GM18868 (cell line): ENCODE measurements around the gene KNDC1.
A peak's percentile ranks its signal among the peaks of the same experiment; 100 is the strongest.
"Not testable (repeated sequence)": the region's sequence is repeated elsewhere in the genome, so short reads cannot be mapped to it uniquely, and the experiment has no call there.

Experiments used
- ATAC-seq: cut with Tn5 transposase; IDR thresholded peaks from one replicate; pipeline ENCODE4 v1.9.1; 2021; ENCODE audit warnings: mild to moderate bottlenecking, moderate library complexity; ENCODE audit not compliant: unreplicated experiment

KNDC1 gene

GRCh38 chr10:133253361-133253955 lies 93.4 kb downstream of the KNDC1 start:
- ATAC-seq, result no peak

GRCh38 chr10:133254421-133255120 lies 94.6 kb downstream of the KNDC1 start:
- no peak for ATAC-seq

GRCh38 chr10:133255323-133255722 lies 95.3 kb downstream of the KNDC1 start:
- ATAC-seq, result no peak

- no peak for ATAC-seq
These were observed 97.6 kb downstream of the KNDC1 start for GRCh38 chr10:133257489-133258065.

- no peak for ATAC-seq
These were observed 98.2 kb downstream of the KNDC1 start for GRCh38 chr10:133258066-133258817.

GRCh38 chr10:133258818-133259601 lies 99.0 kb downstream of the KNDC1 start:
- no peak for ATAC-seq

- ATAC-seq, result no peak
These were observed 99.6 kb downstream of the KNDC1 start for GRCh38 chr10:133259602-133259989.

GRCh38 chr10:133260895-133261725 lies 101.1 kb downstream of the KNDC1 start:
- ATAC-seq, result peak; percentile 62

GRCh38 chr10:133261726-133262325 lies 101.8 kb downstream of the KNDC1 start:
- ATAC-seq, result peak; percentile 49

GRCh38 chr10:133262696-133263095 lies 102.7 kb downstream of the KNDC1 start:
- ATAC-seq, result no peak

- ATAC-seq, result no peak
These were observed 103.7 kb downstream of the KNDC1 start for GRCh38 chr10:133263674-133264073.

GRCh38 chr10:133264461-133264860 lies 104.4 kb downstream of the KNDC1 start:
- ATAC-seq, result no peak

- ATAC-seq, result not testable (repeated sequence)
These were observed 105.0 kb downstream of the KNDC1 start for GRCh38 chr10:133265052-133265451.

- no peak for ATAC-seq
These were observed 106.2 kb downstream of the KNDC1 start for GRCh38 chr10:133266056-133266795.

- no peak for ATAC-seq
These were observed 107.3 kb downstream of the KNDC1 start for GRCh38 chr10:133267293-133267692.

GRCh38 chr10:133267829-133268228 lies 107.8 kb downstream of the KNDC1 start:
- no peak for ATAC-seq

- ATAC-seq, result no peak
These were observed 108.5 kb downstream of the KNDC1 start for GRCh38 chr10:133268532-133268931.

GRCh38 chr10:133269367-133269766 lies 109.3 kb downstream of the KNDC1 start:
- ATAC-seq, result no peak

GRCh38 chr10:133270204-133270603 lies 110.2 kb downstream of the KNDC1 start:
- ATAC-seq, result no peak
